Endothelial cell of umbilical vein (primary cell): ENCODE results near the gene EPC1. TPM values are rescaled to one million over a fixed set of nuclear protein-coding genes. Genes with fewer than 3 reads are reported as not detected.

ENCODE experiments used
- BruUV-seq: library from RNA; stranded (reverse); fragments of 400-500 nt; replicated peaks from 2 replicates; lab custom pipeline; 2021; lab: Mats Ljungman, UMichigan
- CTCF ChIA-PET: fragments of 300-600, 350-600 bp; sonication (Branson Sonifier 250); formaldehyde crosslinking; loops from one replicate; lab custom pipeline; 2021; ENCODE audit warnings: antibody characterized with exemption, inconsistent platforms; lab: Charles Lee
- POLR2A ChIA-PET: fragments of 300-600, 350-600 bp; sonication (Branson Sonifier 250); formaldehyde crosslinking; loops from one replicate; lab custom pipeline; 2021; ENCODE audit warnings: antibody characterized with exemption, inconsistent platforms; lab: Charles Lee
- DNase-seq: peaks from one replicate; pipeline ENCODE4 v3.0.0-alpha.2; 2011; ENCODE audit warnings: low read depth, low spot score
- FAIRE-seq: peaks from 2 replicates; lab custom pipeline; 2011; peaks lifted over from hg19 to GRCh38; lab: Jason Lieb, UNC
- H2AFZ ChIP-seq: 2 replicates; pipeline ENCODE4 v1.6.0; 2012; ENCODE audit warnings: low read depth, low read length, control low read depth, inconsistent platforms
- H3K27ac ChIP-seq: 2 replicates; pipeline ENCODE4 v1.5.1; 2011; ENCODE audit warnings: low read depth, mild to moderate bottlenecking, control low read depth, low read length, moderate library complexity; ENCODE audit not compliant: insufficient read depth
- H3K27me3 ChIP-seq, 2 experiments: 2 replicates each; pipeline versions ENCODE4 v1.6.0 to v1.6.1; 2011; ENCODE audit warnings: low read length in 2 of 2, mixed read lengths in 1 of 2; ENCODE audit not compliant: control insufficient read depth in 2 of 2, insufficient read depth in 2 of 2
- H3K36me3 ChIP-seq, 2 experiments: 2 replicates in 1 of 2; 3 replicates in 1 of 2; pipeline ENCODE4 v1.5.1; 2011; ENCODE audit warnings: low read length in 2 of 2, mild to moderate bottlenecking in 1 of 2, moderate library complexity in 1 of 2; ENCODE audit not compliant: control insufficient read depth in 2 of 2, insufficient read depth in 2 of 2; ENCODE audit errors: extremely low read depth in 1 of 2
- H3K4me1 ChIP-seq: 3 replicates; pipeline ENCODE4 v1.5.1; 2011; ENCODE audit warnings: mild to moderate bottlenecking, low read length; ENCODE audit not compliant: control insufficient read depth, insufficient read depth; ENCODE audit errors: extremely low read depth
- H3K4me2 ChIP-seq: 2 replicates; pipeline ENCODE4 v1.6.1; 2011; ENCODE audit warnings: low read length, control low read depth, mixed read lengths; ENCODE audit not compliant: insufficient read depth
- H3K4me3 ChIP-seq, 3 experiments: fragments of 200-600 bp in 1 of 3; sonication (generic), shearing (Covaris generic) in 1 of 3; replicated peaks in 1 of 3; 2 replicates each; pipeline ENCODE4 v1.5.1; 2011 to 2016; ENCODE audit warnings: control low read depth in 3 of 3, low read length in 3 of 3, mild to moderate bottlenecking in 2 of 3, inconsistent platforms in 1 of 3, low read depth in 1 of 3, moderate library complexity in 1 of 3; ENCODE audit not compliant: insufficient read depth in 1 of 3
- H3K79me2 ChIP-seq: 2 replicates; pipeline ENCODE4 v1.6.0; 2012; ENCODE audit warnings: low read length, inconsistent platforms; ENCODE audit not compliant: control insufficient read depth, insufficient read depth
- H3K9ac ChIP-seq: replicated peaks from 2 replicates; pipeline ENCODE3; 2011; ENCODE audit warnings: low read length, control low read depth; ENCODE audit not compliant: insufficient read depth; ENCODE audit errors: extremely low read depth
- H3K9me1 ChIP-seq: replicated peaks from 3 replicates; pipeline ENCODE4 v1.6.0; 2011; ENCODE audit warnings: mild to moderate bottlenecking, low read length; ENCODE audit not compliant: control insufficient read depth, insufficient read depth; ENCODE audit errors: extremely low read depth
- H3K9me3 ChIP-seq: replicated peaks from 2 replicates; pipeline ENCODE4 v1.5.1; 2012; ENCODE audit warnings: low read length, inconsistent platforms; ENCODE audit not compliant: control insufficient read depth, insufficient read depth
- H4K20me1 ChIP-seq: replicated peaks from 2 replicates; pipeline ENCODE3; 2011; ENCODE audit warnings: mild to moderate bottlenecking, low read length; ENCODE audit not compliant: control insufficient read depth, insufficient read depth; ENCODE audit errors: extremely low read depth
- CTCF ChIP-seq, 2 donors: IDR thresholded peaks; 1 replicate in 1 of 2; 2 replicates in 1 of 2; pipeline ENCODE4 v1.5.1; 2011; ENCODE audit warnings: low read length in 2 of 2, mild to moderate bottlenecking in 2 of 2, moderate library complexity in 2 of 2, control low read depth in 1 of 2, inconsistent platforms in 1 of 2, low read depth in 1 of 2; ENCODE audit not compliant: insufficient read depth in 1 of 2; ENCODE audit errors: extremely low read depth in 1 of 2
- EZH2 ChIP-seq: IDR thresholded peaks from 2 replicates; pipeline ENCODE4 v1.6.1; 2012; ENCODE audit warnings: borderline replicate concordance, low read depth, mild to moderate bottlenecking, moderate library complexity, low read length, inconsistent platforms; ENCODE audit not compliant: severe bottlenecking
- GATA2 ChIP-seq: IDR thresholded peaks from 2 replicates; pipeline ENCODE4 v1.7.0; 2011; ENCODE audit warnings: low read depth, mild to moderate bottlenecking, moderate library complexity, mixed read lengths, low read length; ENCODE audit not compliant: insufficient read length, insufficient read depth
- JUN ChIP-seq: IDR thresholded peaks from 2 replicates; pipeline ENCODE4 v1.6.1; 2011; ENCODE audit warnings: borderline replicate concordance, low read depth; ENCODE audit not compliant: insufficient read length, insufficient read depth
- MAX ChIP-seq: IDR thresholded peaks from 2 replicates; pipeline ENCODE4 v1.6.1; 2011; ENCODE audit not compliant: insufficient read depth, insufficient read length
- MYC ChIP-seq: IDR thresholded peaks from one replicate; pipeline ENCODE4 v1.6.1; 2011; ENCODE audit warnings: mild to moderate bottlenecking, low read depth, low read length
- POLR2A ChIP-seq: IDR thresholded peaks from 2 replicates; pipeline ENCODE4 v1.6.1; 2012; ENCODE audit warnings: low read depth, mild to moderate bottlenecking, control low read depth, low read length
- POLR2AphosphoS5 ChIP-seq: IDR thresholded peaks from 2 replicates; pipeline ENCODE4 v1.6.1; 2012; ENCODE audit warnings: low read depth, mild to moderate bottlenecking, control low read depth, low read length, moderate library complexity; ENCODE audit not compliant: insufficient read depth
- dilution Hi-C: fragments of 300-500 bp; cut with MboI; formaldehyde crosslinking; loops from one replicate; pipeline ENCODE4 v1.15.0; 2019; ENCODE audit warnings: low sequenced_read_pairs; ENCODE audit not compliant: extremely low pct_ligation_motif_present
- intact Hi-C: fragments of 100-400 bp; cut with micrococcal nuclease; formaldehyde crosslinking; loops from one replicate; pipeline ENCODE4 v1.10.0; 2022
- polyA plus RNA-seq, 4 experiments: library from polyadenylated mRNA; depleted of rRNA in 3 of 4; stranded (reverse) in 3 of 4; unstranded in 1 of 4; fragments of >200 nt; gene quantifications; 2 replicates each; pipeline versions ENCODE4 v1.2.1 to v1.2.3, GENCODE V29; 2011 to 2012; ENCODE audit warnings: missing spikeins in 1 of 4
- total RNA-seq: library from RNA; stranded (reverse); gene quantifications from 2 replicates; pipeline ENCODE4 v1.2.3, GENCODE V29; 2021

The EPC1 gene
- total and polyA plus RNA-seq, 2 donors (not counting 3 experiments of a cell fraction or from before 2014, with no cell fraction given): 27.9 to 39.0 TPM

DNA sequence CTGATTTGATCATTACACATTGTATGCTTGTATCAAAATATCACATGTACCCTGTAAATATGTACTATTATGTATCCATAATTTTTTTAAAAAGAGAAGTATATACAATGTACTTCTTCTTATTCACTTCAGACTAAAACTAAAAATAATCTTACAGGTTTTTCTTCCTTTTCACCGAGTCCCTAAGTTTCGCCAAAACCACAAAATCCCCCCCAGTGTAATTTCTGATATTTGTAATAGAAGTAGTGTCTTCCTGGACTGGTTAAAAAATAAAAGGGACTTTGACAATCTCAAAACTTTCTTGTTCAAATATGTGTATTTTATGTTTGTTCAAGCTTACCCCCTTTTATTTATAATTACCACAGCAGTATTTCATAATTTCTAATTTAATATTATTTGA lies 23.9 kb downstream of the EPC1 start:
- Histone ChIP-seq H3K27ac (no peak overlapping the region), H3K9me1 (no peaks in the 10 kb centered on the region), H4K20me1 (peaks cover 30% of the 10 kb centered on the region), H3K9me3 (no peaks in the 10 kb centered on the region), H3K27me3 (no peaks in the 10 kb centered on the region), H3K4me1 (peaks cover 7% of the 10 kb centered on the region), H3K4me2 (no peak overlapping the region), H2AFZ (no peak overlapping the region), H3K79me2 (peaks cover 97% of the 10 kb centered on the region), H3K4me3 (no peak overlapping the region), H3K9ac (no peak overlapping the region), H3K36me3 (no peaks in the 10 kb centered on the region)
- DNase-seq (no peak), FAIRE-seq (no peak)
- intact Hi-C loops: no loop called here
- ChIA-PET CTCF (interaction anchor here (1.1 to 1.4 kb wide), 2 partner anchors 23 to 67 kb away, joined by 3 read pairs; no protein-coding TSS in a partner anchor), POLR2A (no interaction called here)
- no TSS peak for BruUV-seq
- no peak for TF ChIP-seq POLR2AphosphoS5
- no peak for TF ChIP-seq MAX
- dilution Hi-C loops: no loop called here

DNA sequence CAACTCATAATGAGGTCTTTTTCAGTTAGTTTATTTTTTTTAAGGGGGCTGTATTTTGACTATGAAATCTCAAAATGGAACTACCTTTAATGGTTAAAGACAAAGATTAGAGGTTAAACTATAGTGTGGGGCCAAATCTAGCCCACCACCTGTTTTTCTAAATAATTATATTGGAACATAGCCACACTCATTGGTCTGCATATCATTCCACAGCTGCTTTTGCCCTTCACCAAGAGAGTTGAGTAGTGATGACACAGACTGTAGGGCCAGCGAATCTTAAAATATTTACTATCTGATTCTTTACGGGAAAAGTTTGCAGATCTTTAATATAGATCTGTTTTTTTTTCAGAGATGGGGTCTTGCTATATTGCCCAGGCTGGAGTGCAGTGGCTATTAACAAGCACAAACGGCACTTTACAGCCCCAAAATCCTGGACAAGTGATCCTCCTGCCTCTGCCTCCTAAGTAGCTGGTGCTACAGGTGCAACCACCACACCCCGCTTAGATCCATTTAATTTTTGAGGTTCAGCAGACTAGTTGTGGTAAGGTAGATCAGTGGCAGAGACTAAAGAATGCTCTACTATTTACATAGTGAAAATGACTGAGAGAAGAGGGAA lies 25.8 kb downstream of the EPC1 start:
- Histone ChIP-seq H3K4me1 (no peaks in the 10 kb centered on the region), H4K20me1 (peaks cover 26% of the 10 kb centered on the region), H3K36me3 (no peaks in the 10 kb centered on the region), H3K27me3 (no peaks in the 10 kb centered on the region), H3K4me2 (no peak overlapping the region), H2AFZ (no peak overlapping the region), H3K9me1 (no peaks in the 10 kb centered on the region), H3K9me3 (no peaks in the 10 kb centered on the region), H3K4me3 (no peak overlapping the region), H3K9ac (no peak overlapping the region), H3K27ac (no peak overlapping the region), H3K79me2 (peaks cover 97% of the 10 kb centered on the region)
- no TSS peak for BruUV-seq
- POLR2A ChIA-PET: no interaction called here
- DNase-seq (no peak), FAIRE-seq (no peak)
- TF ChIP-seq GATA2 (no peak), CTCF (IDR thresholded peaks at IDR 0.05; ENCODE audit: extremely low read depth in 1 of 2, insufficient read depth in 1 of 2, low read depth in 1 of 2, low read length in 2 of 2) (no peak), POLR2AphosphoS5 (no peak), MYC (no peak), JUN (no peak), EZH2 (no peak), POLR2A (no peak)
- CTCF ChIA-PET: no interaction called here
- dilution Hi-C loops (no loop called here), intact Hi-C loops (no loop called here)
